ENCODE results near the gene EIF2A.

- TF ChIP-seq, protein P1, sequence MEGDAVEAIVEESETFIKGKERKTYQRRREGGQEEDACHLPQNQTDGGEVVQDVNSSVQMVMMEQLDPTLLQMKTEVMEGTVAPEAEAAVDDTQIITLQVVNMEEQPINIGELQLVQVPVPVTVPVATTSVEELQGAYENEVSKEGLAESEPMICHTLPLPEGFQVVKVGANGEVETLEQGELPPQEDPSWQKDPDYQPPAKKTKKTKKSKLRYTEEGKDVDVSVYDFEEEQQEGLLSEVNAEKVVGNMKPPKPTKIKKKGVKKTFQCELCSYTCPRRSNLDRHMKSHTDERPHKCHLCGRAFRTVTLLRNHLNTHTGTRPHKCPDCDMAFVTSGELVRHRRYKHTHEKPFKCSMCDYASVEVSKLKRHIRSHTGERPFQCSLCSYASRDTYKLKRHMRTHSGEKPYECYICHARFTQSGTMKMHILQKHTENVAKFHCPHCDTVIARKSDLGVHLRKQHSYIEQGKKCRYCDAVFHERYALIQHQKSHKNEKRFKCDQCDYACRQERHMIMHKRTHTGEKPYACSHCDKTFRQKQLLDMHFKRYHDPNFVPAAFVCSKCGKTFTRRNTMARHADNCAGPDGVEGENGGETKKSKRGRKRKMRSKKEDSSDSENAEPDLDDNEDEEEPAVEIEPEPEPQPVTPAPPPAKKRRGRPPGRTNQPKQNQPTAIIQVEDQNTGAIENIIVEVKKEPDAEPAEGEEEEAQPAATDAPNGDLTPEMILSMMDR (IDR thresholded peaks at IDR 0.05), result no peak
- TF ChIP-seq RFX5 (IDR thresholded peaks at IDR 0.05; ENCODE audit: low read length) (no peak), MXI1 (IDR thresholded peaks at IDR 0.05; ENCODE audit: low read depth, low read length) (no peak), PBX3 (IDR thresholded peaks at IDR 0.05) (0 out of 2 replicates have a peak, but pooled peaks have one; percentile 27), REST (IDR thresholded peaks at IDR 0.05; ENCODE audit: low read depth, low read length) (no peak), EP300 (IDR thresholded peaks at IDR 0.05; ENCODE audit: borderline replicate concordance in 1 of 2, low read depth in 1 of 2, low read length in 1 of 2) (no peak), JUND (IDR thresholded peaks at IDR 0.05) (peak; percentile 61), CHD2 (IDR thresholded peaks at IDR 0.05; ENCODE audit: low read length, partially characterized antibody) (no peak), NFIC (IDR thresholded peaks at IDR 0.05; ENCODE audit: borderline replicate concordance) (no peak), EZH2phosphoT487 (IDR thresholded peaks at IDR 0.05; ENCODE audit: borderline replicate concordance, low read depth) (no peak)
- TF ChIP-seq, protein P2, sequence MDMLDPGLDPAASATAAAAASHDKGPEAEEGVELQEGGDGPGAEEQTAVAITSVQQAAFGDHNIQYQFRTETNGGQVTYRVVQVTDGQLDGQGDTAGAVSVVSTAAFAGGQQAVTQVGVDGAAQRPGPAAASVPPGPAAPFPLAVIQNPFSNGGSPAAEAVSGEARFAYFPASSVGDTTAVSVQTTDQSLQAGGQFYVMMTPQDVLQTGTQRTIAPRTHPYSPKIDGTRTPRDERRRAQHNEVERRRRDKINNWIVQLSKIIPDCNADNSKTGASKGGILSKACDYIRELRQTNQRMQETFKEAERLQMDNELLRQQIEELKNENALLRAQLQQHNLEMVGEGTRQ (IDR thresholded peaks at IDR 0.05; ENCODE audit: borderline replicate concordance, low read depth, low read length), result no peak
Observed at GRCh38 chr3:150544041-150544440, 2.5 kb upstream of the EIF2A start.

Data from SK-N-SH (cell line).